A549 (cell line): ENCODE results near the gene MCM5. TPM values are rescaled to one million over a fixed set of nuclear protein-coding genes. Genes with fewer than 3 reads are reported as not detected.

Source experiments
- ATAC-seq, 2 experiments: fragments of 200-7000 bp in 1 of 2; fragments of >200 bp in 1 of 2; cut with Nextera tagmentation in 1 of 2; cut with Tn5 transposase in 1 of 2; 3 replicates each; pipeline versions ENCODE4 v1.8.0 to v1.9.1; 2018 to 2020; ENCODE audit warnings: mild to moderate bottlenecking in 1 of 2, moderate library complexity in 1 of 2
- CTCF ChIA-PET: fragments of 300-600 bp; sonication (Branson Sonifier 250); formaldehyde crosslinking; extraction: SDS; loops from one replicate; lab custom pipeline; 2021; ENCODE audit warnings: antibody characterized with exemption, inconsistent platforms; lab: Yijun Ruan, JAX
- POLR2A ChIA-PET: fragments of 350-600 bp; formaldehyde crosslinking; extraction: SDS; loops from one replicate; lab custom pipeline; 2021; ENCODE audit warnings: antibody characterized with exemption, inconsistent platforms; lab: Yijun Ruan, JAX
- DNase-seq, 2 experiments: peaks; one replicate each; pipeline versions ENCODE4 v3.0.0 to v3.0.0-alpha.2; 2011 to 2016; ENCODE audit warnings: low read depth in 1 of 2, low spot score in 1 of 2
- FAIRE-seq: peaks from 2 replicates; lab custom pipeline; 2011; peaks lifted over from hg19 to GRCh38; lab: Jason Lieb, UNC
- H3K27ac ChIP-seq, 2 experiments: fragments of >200 bp; sonication (Bioruptor Twin); formaldehyde crosslinking; 3 replicates each; pipeline ENCODE4 v1.5.1; 2016 to 2017
- H3K4me1 ChIP-seq: fragments of >200 bp; sonication (Bioruptor Twin); formaldehyde crosslinking; 3 replicates; pipeline ENCODE4 v1.6.1; 2016
- H3K4me2 ChIP-seq: fragments of >200 bp; sonication (Bioruptor Twin); formaldehyde crosslinking; 3 replicates; pipeline ENCODE4 v1.6.1; 2016
- H3K4me3 ChIP-seq: fragments of >200 bp; sonication (Bioruptor Twin); formaldehyde crosslinking; 3 replicates; pipeline ENCODE4 v1.5.1; 2016
- H3K9me3 ChIP-seq: fragments of >200 bp; sonication (Bioruptor Twin); formaldehyde crosslinking; 3 replicates; pipeline ENCODE4 v1.6.1; 2016
- CBX8 ChIP-seq: fragments of 200-600 bp; sonication (generic); IDR thresholded peaks from 2 replicates; pipeline ENCODE4 v1.6.1; 2016
- CEBPB ChIP-seq, 2 experiments: fragments of >200 bp in 1 of 2; sonication (Bioruptor Twin) in 1 of 2; formaldehyde crosslinking in 1 of 2; IDR thresholded peaks; 2 replicates each; pipeline ENCODE4 v1.6.1; 2012 to 2016
- EHF ChIP-seq: fragments of 250-450 bp; sonication (Bioruptor Pico); IDR thresholded peaks from 2 replicates; pipeline ENCODE4 v1.5.0; 2020; ENCODE audit warnings: mild to moderate bottlenecking
- FOSL2 ChIP-seq, 2 experiments: fragments of 450-650 bp in 1 of 2; fragments of >200 bp in 1 of 2; sonication (Bioruptor Twin) in 1 of 2; formaldehyde crosslinking; IDR thresholded peaks; 2 replicates each; pipeline versions ENCODE4 v1.5.0 to v1.6.1; 2016 to 2020; ENCODE audit warnings: mild to moderate bottlenecking in 1 of 2, moderate library complexity in 1 of 2
- FOXS1 ChIP-seq: fragments of 250-450 bp; sonication (Bioruptor Pico); IDR thresholded peaks from 2 replicates; pipeline ENCODE4 v1.5.0; 2020; ENCODE audit warnings: mild to moderate bottlenecking, moderate library complexity
- HDAC2 ChIP-seq: fragments of 200-600 bp; sonication (generic); IDR thresholded peaks from 2 replicates; pipeline ENCODE4 v1.6.1; 2016
- MAFK ChIP-seq: fragments of 450-650 bp; IDR thresholded peaks from 2 replicates; pipeline ENCODE4 v1.6.1; 2014; ENCODE audit not compliant: partially characterized antibody
- MYC ChIP-seq: IDR thresholded peaks from 2 replicates; pipeline ENCODE4 v1.6.1; 2012; ENCODE audit warnings: mild to moderate bottlenecking, inconsistent platforms, low read length, improper control_type of control experiment, borderline replicate concordance
- PBX3 ChIP-seq: IDR thresholded peaks from 2 replicates; pipeline ENCODE4 v1.6.1; 2012
- PHF8 ChIP-seq: fragments of 200-600 bp; sonication (generic); IDR thresholded peaks from 2 replicates; pipeline ENCODE4 v1.6.1; 2016; ENCODE audit warnings: low read depth, mild to moderate bottlenecking, antibody characterized with exemption, moderate library complexity, borderline replicate concordance
- WGBS: methylation state at CpG from one replicate; pipeline ENCODE4 v1.1.6; 2017; ENCODE audit errors: missing lambda C conversion rate; 5-methylcytosine and 5-hydroxymethylcytosine counted together
- polyA plus RNA-seq, 4 experiments: library from polyadenylated mRNA; depleted of rRNA in 3 of 4; stranded (reverse); fragments of >200 nt; fragmentation: RNase III in 1 of 4; extraction: RNeasy Plus Mini Kit Qiagen cat#74134 plus additional on column Dnase treatment in 1 of 4; gene quantifications; 2 replicates in 3 of 4; 3 replicates in 1 of 4; pipeline ENCODE4 v1.2.3, GENCODE V29; 2011 to 2017
- TF ChIP-seq, protein P1 (sequence below): fragments of 200-600 bp; sonication (generic); IDR thresholded peaks from 2 replicates; pipeline ENCODE4 v1.6.1; 2016; ENCODE audit warnings: antibody characterized with exemption, mild to moderate bottlenecking, moderate library complexity

The MCM5 gene
- polyA plus RNA-seq, 2 of the 4 experiments (the other 2 are of a cell fraction): 50.2 to 94.4 TPM

GRCh38 chr22:35472488-35472887 is 72.5 kb downstream of the MCM5 start:
- Histone ChIP-seq H3K27ac (no peak overlapping the region), H3K4me3 (no peak overlapping the region), H3K9me3 (no peaks in the 10 kb centered on the region), H3K4me1 (peaks cover 9% of the 10 kb centered on the region; the same call in 2 of the 3 replicates), H3K4me2 (no peak overlapping the region)
- POLR2A ChIA-PET: no interaction called here
- DNase-seq (no peak), FAIRE-seq (no peak), ATAC-seq (no peak)
- CTCF ChIA-PET: no interaction called here
- TF ChIP-seq PBX3: no peak
- TF ChIP-seq MAFK: peak; percentile 36
- WGBS: 88% methylated on average over 6 of the region's 6 CpGs

GRCh38 chr22:35473971-35474370 is 74.0 kb downstream of the MCM5 start:
- no peak overlapping the region for H3K4me3 ChIP-seq

More at GRCh38 chr22:35473971-35474370, 74.0 kb downstream of the MCM5 start:
- Histone ChIP-seq H3K4me2 (no peak overlapping the region), H3K9me3 (no peaks in the 10 kb centered on the region), H3K27ac (no peak overlapping the region), H3K4me1 (peaks cover 16% of the 10 kb centered on the region)
- TF ChIP-seq MYC (no peak), HDAC2 (no peak), FOSL2 (IDR thresholded peaks at IDR 0.05) (no peak), FOSL2 (CRISPR knock-in tag; IDR thresholded peaks at IDR 0.05) (no peak), CEBPB (IDR thresholded peaks at IDR 0.05) (no peak), PHF8 (no peak), CBX8 (no peak), EHF (CRISPR knock-in tag) (no peak), FOXS1 (CRISPR knock-in tag) (no peak), PBX3 (no peak)
- TF ChIP-seq, protein P1, sequence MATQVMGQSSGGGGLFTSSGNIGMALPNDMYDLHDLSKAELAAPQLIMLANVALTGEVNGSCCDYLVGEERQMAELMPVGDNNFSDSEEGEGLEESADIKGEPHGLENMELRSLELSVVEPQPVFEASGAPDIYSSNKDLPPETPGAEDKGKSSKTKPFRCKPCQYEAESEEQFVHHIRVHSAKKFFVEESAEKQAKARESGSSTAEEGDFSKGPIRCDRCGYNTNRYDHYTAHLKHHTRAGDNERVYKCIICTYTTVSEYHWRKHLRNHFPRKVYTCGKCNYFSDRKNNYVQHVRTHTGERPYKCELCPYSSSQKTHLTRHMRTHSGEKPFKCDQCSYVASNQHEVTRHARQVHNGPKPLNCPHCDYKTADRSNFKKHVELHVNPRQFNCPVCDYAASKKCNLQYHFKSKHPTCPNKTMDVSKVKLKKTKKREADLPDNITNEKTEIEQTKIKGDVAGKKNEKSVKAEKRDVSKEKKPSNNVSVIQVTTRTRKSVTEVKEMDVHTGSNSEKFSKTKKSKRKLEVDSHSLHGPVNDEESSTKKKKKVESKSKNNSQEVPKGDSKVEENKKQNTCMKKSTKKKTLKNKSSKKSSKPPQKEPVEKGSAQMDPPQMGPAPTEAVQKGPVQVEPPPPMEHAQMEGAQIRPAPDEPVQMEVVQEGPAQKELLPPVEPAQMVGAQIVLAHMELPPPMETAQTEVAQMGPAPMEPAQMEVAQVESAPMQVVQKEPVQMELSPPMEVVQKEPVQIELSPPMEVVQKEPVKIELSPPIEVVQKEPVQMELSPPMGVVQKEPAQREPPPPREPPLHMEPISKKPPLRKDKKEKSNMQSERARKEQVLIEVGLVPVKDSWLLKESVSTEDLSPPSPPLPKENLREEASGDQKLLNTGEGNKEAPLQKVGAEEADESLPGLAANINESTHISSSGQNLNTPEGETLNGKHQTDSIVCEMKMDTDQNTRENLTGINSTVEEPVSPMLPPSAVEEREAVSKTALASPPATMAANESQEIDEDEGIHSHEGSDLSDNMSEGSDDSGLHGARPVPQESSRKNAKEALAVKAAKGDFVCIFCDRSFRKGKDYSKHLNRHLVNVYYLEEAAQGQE: no peak
- DNase-seq (no peak), FAIRE-seq (no peak), ATAC-seq (no peak)
- WGBS: 72% methylated on average over 2 of the region's 4 CpGs
- ChIA-PET POLR2A (no interaction called here), CTCF (no interaction called here)

Other genes with a start within 250 kb of the MCM5 start
- 20.4 and 29.5 TPM in 2 replicates for gene HMGXB4, start 142.6 kb upstream of the MCM5 start, polyA plus RNA-seq (2011; rRNA removed)
- gene HMGXB4, start 142.6 kb upstream of the MCM5 start, polyA plus RNA-seq (2017; fragmentation: RNase III; extraction: RNeasy Plus Mini Kit Qiagen cat#74134 plus additional on column Dnase treatment): 12.9 to 14.1 TPM (median 13.9 TPM) in 3 replicates
- 16.6 and 26.2 TPM in 2 replicates for gene TOM1, start 100.2 kb upstream of the MCM5 start, polyA plus RNA-seq (2011; rRNA removed)
- 11.4 to 16.4 TPM (median 14.5 TPM) in 3 replicates for gene TOM1, start 100.2 kb upstream of the MCM5 start, polyA plus RNA-seq (2017; fragmentation: RNase III; extraction: RNeasy Plus Mini Kit Qiagen cat#74134 plus additional on column Dnase treatment)
- gene HMOX1, start 19.0 kb upstream of the MCM5 start, polyA plus RNA-seq (2011; rRNA removed): 97.7 and 129 TPM in 2 replicates
- gene HMOX1, start 19.0 kb upstream of the MCM5 start, polyA plus RNA-seq (2017; fragmentation: RNase III; extraction: RNeasy Plus Mini Kit Qiagen cat#74134 plus additional on column Dnase treatment): 374 to 506 TPM (median 426 TPM) in 3 replicates
- gene RASD2, start 140.7 kb downstream of the MCM5 start, polyA plus RNA-seq (2011; rRNA removed): 0.61 and 0.93 TPM in 2 replicates
- gene RASD2, start 140.7 kb downstream of the MCM5 start, polyA plus RNA-seq (2017; fragmentation: RNase III; extraction: RNeasy Plus Mini Kit Qiagen cat#74134 plus additional on column Dnase treatment): 1.2 to 1.4 TPM (median 1.3 TPM) in 3 replicates
- 9.5 and 12.1 TPM in 2 replicates for gene MB, start 217.2 kb downstream of the MCM5 start, polyA plus RNA-seq (2011; rRNA removed)
- gene MB, start 217.2 kb downstream of the MCM5 start, polyA plus RNA-seq (2017; fragmentation: RNase III; extraction: RNeasy Plus Mini Kit Qiagen cat#74134 plus additional on column Dnase treatment): 6.9 to 9.2 TPM (median 8.5 TPM) in 3 replicates
- 2.5 and 2.7 TPM in 2 replicates for gene APOL6, start 248.3 kb downstream of the MCM5 start, polyA plus RNA-seq (2011; rRNA removed)
- gene APOL6, start 248.3 kb downstream of the MCM5 start, polyA plus RNA-seq (2017; fragmentation: RNase III; extraction: RNeasy Plus Mini Kit Qiagen cat#74134 plus additional on column Dnase treatment): 1.3 to 1.9 TPM (median 1.8 TPM) in 3 replicates